ENCODE measurements around the gene TANC1.

- TF ChIP-seq CTCF (IDR thresholded peaks at IDR 0.05) (no peak), ZFX (IDR thresholded peaks at IDR 0.05; ENCODE audit: borderline replicate concordance) (no peak)
These were observed 224.0 kb downstream of the TANC1 start for GRCh38 chr2:159192371-159192918.
